Stimulated activated effector memory CD8-positive, alpha-beta T cell treated with anti-CD3 and anti-CD28 coated beads, Interleukin-12 subunit alpha, Interleukin-12 subunit beta, amount 100 ng/mL, for 72 hours (primary cell): ENCODE measurements around the gene MROH2A.

Experiments
- ATAC-seq: fragments of 150-1000 bp; cut with Tn5 transposase; 2 replicates; pipeline ENCODE4 v1.10.0; 2021
- DNase-seq, 2 donors: peaks; one replicate each; pipeline ENCODE4 v3.0.0; 2021 to 2022; ENCODE audit warnings: low spot score in 2 of 2
- H3K27ac Mint-ChIP-seq: one replicate; pipeline ENCODE4 v1.8.0; 2022; ENCODE audit warnings: mild to moderate bottlenecking, mixed read lengths
- H3K36me3 Mint-ChIP-seq: one replicate; pipeline ENCODE4 v1.8.0; 2022; ENCODE audit warnings: mild to moderate bottlenecking, mixed read lengths
- H3K4me1 Mint-ChIP-seq: one replicate; pipeline ENCODE4 v1.8.0; 2022; ENCODE audit warnings: mixed read lengths
- H3K4me3 Mint-ChIP-seq: one replicate; pipeline ENCODE4 v1.8.0; 2022; ENCODE audit warnings: mild to moderate bottlenecking, mixed read lengths
- H3K9me3 Mint-ChIP-seq: one replicate; pipeline ENCODE4 v1.8.0; 2022; ENCODE audit warnings: mixed read lengths

The MROH2A gene

DNA sequence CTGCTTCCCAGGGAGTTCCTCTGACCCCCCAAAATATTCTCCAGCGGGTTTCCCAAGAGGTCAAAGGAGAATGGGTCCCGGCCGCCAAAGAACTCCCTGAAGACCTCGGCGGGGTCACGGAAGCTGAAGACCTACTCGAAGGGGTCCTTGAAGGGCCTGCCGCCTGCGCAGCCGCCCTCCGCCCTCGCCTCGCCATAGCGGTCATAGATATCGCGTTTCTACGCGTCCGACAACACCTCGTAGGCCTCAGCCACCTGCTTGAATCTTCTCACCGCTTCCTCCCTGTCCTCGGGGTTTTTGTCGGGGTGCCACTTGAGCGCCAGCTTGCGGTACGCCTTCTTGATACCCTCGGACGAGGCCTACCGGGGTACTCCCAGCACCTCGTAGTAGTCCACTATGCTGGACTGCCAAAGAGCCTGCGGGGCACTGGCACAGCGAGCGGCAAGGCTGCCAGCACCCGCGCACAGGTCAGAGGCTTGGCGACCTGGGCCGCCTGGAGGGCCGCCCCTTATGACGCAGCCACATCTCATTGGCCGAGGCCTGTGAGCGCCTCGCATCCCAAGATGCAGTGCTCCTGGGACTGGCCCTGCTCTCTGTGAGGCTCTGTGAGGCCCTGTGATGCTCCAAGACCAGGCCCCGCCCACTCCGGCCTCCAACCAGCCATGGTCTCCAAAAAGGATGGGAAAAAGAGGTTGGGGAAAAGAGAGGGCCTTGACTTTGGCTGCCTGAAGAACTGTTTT lies 23.1 kb upstream of the MROH2A start:
- Mint-ChIP-seq H3K4me1 (no peaks in the 10 kb centered on the region), H3K9me3 (peaks cover 7% of the 10 kb centered on the region), H3K4me3 (no peak overlapping the region), H3K36me3 (no peaks in the 10 kb centered on the region), H3K27ac (no peak overlapping the region)
- no peak for ATAC-seq
- DNase-seq: no peak

DNA sequence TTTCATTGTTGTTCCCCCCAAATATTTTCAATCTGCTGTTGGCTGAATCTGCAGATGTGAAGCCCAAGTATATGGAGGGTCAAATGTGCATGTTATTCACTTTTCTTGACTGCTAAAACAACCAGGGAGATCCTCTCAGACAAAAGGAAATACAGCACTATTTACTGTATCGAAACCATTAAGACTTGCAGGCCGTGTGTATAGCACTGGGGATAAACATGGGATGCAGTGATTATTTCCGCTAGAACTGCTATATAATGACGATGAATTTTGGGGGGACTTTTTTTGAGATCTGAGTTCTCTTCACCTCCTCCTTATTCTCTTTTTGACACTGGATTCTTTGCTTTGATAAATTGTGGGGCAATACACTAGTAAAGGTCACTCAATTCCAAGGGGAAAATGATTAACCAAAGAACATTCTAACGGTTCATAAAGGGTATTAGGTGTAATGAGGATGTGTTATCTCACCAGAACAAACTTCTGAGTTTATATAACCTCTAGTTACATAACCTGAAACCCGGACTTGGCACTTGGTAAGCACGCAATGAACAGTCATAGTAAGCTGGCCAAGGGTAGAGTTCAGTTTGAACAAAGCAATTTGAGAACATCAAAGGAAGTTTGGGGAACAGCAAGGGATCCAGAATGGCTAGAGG lies 21.6 kb upstream of the MROH2A start:
- ATAC-seq: no peak
- H3K27ac Mint-ChIP-seq: no peak overlapping the region
- no peaks in the 10 kb centered on the region for H3K4me1 Mint-ChIP-seq
- H3K36me3 Mint-ChIP-seq: no peaks in the 10 kb centered on the region
- H3K4me3 Mint-ChIP-seq: no peak overlapping the region
- DNase-seq: no peak
- peaks cover 2% of the 10 kb centered on the region for H3K9me3 Mint-ChIP-seq

DNA sequence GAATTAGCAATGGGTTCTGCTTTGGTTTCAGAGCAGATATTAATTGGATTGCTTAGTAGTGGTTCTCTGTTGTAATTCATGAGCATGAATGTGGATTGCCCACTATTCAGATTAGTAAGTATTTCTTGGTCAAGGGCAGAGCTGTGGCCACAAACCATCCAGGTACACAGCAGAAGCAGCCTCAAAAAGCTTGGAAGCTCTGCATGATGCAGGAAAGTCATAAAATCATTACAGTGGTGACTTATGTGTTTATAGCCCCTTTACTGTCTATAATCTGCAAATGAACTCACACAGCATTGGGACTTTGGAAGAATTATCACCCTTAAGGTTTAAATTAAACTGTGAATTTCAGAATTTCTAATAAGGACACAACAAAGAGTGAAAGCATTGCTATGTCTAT lies 20.0 kb upstream of the MROH2A start:
- DNase-seq (no peak), ATAC-seq (no peak)
- Mint-ChIP-seq H3K4me1 (no peaks in the 10 kb centered on the region), H3K4me3 (no peak overlapping the region), H3K27ac (no peak overlapping the region), H3K9me3 (no peaks in the 10 kb centered on the region), H3K36me3 (no peaks in the 10 kb centered on the region)

DNA sequence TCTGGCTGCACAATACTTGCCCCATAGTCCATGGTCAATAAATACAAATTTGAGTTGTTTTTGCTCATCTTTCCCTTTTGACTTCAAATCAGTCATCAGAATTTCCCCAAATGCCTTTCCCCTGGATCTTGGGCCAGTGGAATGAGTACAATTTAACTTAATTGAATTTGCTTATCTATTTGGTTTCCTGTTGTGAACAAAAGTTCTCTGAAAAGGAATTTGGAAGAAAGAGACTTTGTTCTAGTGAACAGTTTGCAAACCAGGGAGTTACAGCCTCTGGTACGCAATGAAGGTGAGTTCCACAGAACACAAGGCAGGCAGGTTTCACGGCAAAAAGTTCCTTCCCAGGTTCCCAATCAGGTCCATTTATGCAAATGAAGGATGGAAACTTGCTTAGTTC lies 19.3 kb upstream of the MROH2A start:
- DNase-seq: no peak
- no peak overlapping the region for H3K4me3 Mint-ChIP-seq
- H3K4me1 Mint-ChIP-seq: no peaks in the 10 kb centered on the region
- H3K27ac Mint-ChIP-seq: no peak overlapping the region
- ATAC-seq: no peak
- H3K9me3 Mint-ChIP-seq: no peaks in the 10 kb centered on the region
- H3K36me3 Mint-ChIP-seq: no peaks in the 10 kb centered on the region

DNA sequence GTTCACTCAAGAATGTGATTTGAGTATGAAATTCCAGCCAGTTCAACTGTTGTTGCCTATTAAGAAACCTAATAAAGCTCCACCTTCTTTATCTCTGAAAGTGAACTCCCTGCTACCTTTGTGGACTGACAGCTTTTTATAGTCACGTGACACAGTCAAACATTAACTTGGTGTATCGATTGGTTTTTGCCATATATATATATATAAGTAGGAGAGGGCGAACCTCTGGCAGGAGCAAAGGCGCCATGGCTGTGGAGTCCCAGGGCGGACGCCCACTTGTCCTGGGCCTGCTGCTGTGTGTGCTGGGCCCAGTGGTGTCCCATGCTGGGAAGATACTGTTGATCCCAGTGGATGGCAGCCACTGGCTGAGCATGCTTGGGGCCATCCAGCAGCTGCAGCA lies 18.1 kb upstream of the MROH2A start, which contains the start of gene UGT1A1:
TSS of gene UGT1A1 (plus strand) at position 228 of the 400 bp plus-strand sequence. CDS start at position 246, 18 bp downstream.
- no peak for DNase-seq
- H3K4me1 Mint-ChIP-seq: no peaks in the 10 kb centered on the region
- ATAC-seq: no peak
- no peaks in the 10 kb centered on the region for H3K9me3 Mint-ChIP-seq
- no peak within 1 kb of the TSS for H3K4me3 Mint-ChIP-seq
- H3K36me3 Mint-ChIP-seq: no peaks in the 10 kb centered on the region
- H3K27ac Mint-ChIP-seq: no peak within 1 kb of the TSS

DNA sequence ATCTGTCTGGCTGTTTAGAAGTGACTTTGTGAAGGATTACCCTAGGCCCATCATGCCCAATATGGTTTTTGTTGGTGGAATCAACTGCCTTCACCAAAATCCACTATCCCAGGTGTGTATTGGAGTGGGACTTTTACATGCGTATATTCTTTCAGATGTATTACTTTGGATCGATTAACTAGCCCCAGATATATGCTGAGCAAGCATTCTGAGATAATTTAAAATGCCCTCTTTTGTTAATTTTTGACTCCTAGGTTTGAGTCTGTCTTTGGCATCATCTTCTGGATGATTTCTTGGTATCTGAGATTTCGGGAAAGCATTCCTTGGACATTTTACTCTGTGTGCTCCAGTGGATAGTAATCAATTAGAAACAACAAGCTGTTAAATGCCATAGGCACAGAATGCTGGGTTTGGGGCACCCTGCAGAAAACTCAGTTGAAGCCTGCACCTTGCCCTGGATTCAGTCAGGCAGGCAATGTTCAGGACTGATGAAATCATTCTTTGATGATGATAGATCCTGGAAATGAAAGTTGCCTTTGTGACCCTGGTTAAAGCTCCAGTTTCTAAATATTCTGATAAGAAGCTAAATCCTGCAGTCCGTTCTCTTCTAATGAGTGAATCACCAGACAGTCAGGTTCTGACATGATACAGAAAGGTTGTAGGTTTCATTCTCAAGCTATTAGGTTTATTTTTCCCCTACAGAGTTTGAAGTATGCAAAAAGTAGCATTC lies 16.9 kb upstream of the MROH2A start:
- Mint-ChIP-seq H3K27ac (no peak overlapping the region), H3K4me1 (no peaks in the 10 kb centered on the region), H3K36me3 (no peaks in the 10 kb centered on the region), H3K9me3 (no peaks in the 10 kb centered on the region), H3K4me3 (no peak overlapping the region)
- no peak for ATAC-seq
- no peak for DNase-seq

DNA sequence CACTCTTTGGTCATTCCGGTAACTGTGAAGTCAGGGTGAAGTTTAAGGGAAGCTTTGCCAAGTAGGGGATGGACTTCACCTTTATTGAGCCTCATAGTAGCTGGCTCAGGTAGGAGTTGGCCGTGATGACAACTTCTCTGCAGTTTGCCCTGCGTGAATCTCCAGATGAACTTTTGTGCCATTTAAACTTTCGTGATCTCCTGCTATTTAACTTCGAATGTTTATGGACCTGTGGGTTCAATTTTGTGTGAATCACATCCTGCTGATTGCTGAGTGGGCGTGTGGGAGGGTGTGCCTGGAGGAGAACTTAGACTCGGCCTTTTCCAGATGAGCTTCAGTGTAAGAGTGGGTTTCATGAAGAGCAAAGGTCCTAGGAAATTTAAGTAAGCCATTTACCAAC lies 13.9 kb upstream of the MROH2A start:
- no peaks in the 10 kb centered on the region for H3K36me3 Mint-ChIP-seq
- no peaks in the 10 kb centered on the region for H3K9me3 Mint-ChIP-seq
- no peak overlapping the region for H3K4me3 Mint-ChIP-seq
- no peaks in the 10 kb centered on the region for H3K4me1 Mint-ChIP-seq
- DNase-seq (no peak), ATAC-seq (no peak)
- H3K27ac Mint-ChIP-seq: no peak overlapping the region

DNA sequence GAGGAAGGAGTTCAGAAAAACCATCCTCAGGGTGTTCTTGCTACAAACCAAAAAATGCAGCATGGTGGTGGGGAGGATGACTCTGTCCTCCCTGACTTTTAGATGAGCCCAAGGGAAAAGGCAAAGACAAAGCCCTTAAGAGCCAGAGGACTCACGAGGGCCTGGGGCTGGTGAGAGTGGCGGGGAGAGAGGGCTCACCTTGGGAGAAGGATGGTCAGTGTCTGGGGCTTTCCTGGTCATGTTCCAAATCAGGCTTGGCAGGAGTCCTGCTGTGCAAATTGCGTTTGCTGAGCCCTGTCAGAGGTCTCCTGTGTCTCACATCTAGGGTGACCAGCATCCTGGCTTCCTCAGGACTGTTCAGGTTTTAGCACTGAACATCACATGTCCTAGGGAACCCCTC lies 13.4 kb upstream of the MROH2A start:
- H3K4me3 Mint-ChIP-seq: no peak overlapping the region
- H3K36me3 Mint-ChIP-seq: no peaks in the 10 kb centered on the region
- no peaks in the 10 kb centered on the region for H3K9me3 Mint-ChIP-seq
- no peak overlapping the region for H3K27ac Mint-ChIP-seq
- no peaks in the 10 kb centered on the region for H3K4me1 Mint-ChIP-seq
- DNase-seq (no peak), ATAC-seq (no peak)

DNA sequence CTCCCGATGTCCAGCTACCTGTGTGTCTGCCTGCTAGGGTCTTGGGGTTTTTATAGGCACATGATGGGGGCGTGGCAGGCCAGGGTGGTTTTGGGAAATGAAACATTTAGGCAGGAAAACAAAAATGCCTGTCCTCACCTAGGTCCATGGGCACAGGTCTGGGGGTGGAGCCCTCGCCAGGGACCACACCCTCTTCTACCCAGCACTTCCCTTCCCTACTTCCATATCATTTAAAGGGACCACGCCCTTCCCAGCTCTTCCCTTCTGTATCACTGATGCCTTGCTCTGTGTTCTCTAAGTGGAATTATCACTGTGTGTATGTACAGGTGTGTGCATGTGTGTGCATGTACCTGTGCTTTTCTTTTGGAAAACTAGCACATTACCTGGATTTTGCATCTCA lies 11.7 kb upstream of the MROH2A start:
- ATAC-seq (no peak), DNase-seq (no peak)
- Mint-ChIP-seq H3K27ac (no peak overlapping the region), H3K4me3 (no peak overlapping the region), H3K9me3 (no peaks in the 10 kb centered on the region), H3K36me3 (no peaks in the 10 kb centered on the region), H3K4me1 (no peaks in the 10 kb centered on the region)

DNA sequence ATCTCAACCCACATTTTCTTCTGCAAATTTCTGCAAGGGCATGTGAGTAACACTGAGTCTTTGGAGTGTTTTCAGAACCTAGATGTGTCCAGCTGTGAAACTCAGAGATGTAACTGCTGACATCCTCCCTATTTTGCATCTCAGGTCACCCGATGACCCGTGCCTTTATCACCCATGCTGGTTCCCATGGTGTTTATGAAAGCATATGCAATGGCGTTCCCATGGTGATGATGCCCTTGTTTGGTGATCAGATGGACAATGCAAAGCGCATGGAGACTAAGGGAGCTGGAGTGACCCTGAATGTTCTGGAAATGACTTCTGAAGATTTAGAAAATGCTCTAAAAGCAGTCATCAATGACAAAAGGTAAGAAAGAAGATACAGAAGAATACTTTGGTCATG lies 10.1 kb upstream of the MROH2A start:
- Mint-ChIP-seq H3K4me3 (no peak overlapping the region), H3K4me1 (no peaks in the 10 kb centered on the region), H3K36me3 (no peaks in the 10 kb centered on the region), H3K9me3 (no peaks in the 10 kb centered on the region), H3K27ac (no peak overlapping the region)
- DNase-seq (no peak), ATAC-seq (no peak)

DNA sequence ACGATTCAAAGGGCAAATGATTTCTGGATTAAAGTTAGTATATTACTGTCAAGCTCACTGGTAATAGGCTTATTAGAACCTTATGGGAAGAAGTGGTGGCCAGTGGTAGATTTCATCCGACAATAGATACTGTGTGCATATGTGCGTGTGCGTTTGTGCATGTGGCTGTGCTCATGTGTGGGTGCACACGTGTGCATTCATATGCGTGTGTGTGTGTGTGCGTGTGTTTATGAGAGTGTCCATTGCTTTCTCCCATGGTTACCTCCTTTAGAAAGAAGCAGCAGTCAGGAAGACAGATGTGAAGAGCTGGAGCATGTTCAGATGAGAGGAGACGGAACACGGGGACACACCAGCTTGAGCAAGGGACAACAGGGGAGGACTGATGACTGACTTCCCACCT lies 8.9 kb upstream of the MROH2A start:
- Mint-ChIP-seq H3K4me1 (no peaks in the 10 kb centered on the region), H3K9me3 (no peaks in the 10 kb centered on the region), H3K4me3 (no peak overlapping the region), H3K27ac (no peak overlapping the region), H3K36me3 (no peaks in the 10 kb centered on the region)
- ATAC-seq (no peak), DNase-seq (no peak)

DNA sequence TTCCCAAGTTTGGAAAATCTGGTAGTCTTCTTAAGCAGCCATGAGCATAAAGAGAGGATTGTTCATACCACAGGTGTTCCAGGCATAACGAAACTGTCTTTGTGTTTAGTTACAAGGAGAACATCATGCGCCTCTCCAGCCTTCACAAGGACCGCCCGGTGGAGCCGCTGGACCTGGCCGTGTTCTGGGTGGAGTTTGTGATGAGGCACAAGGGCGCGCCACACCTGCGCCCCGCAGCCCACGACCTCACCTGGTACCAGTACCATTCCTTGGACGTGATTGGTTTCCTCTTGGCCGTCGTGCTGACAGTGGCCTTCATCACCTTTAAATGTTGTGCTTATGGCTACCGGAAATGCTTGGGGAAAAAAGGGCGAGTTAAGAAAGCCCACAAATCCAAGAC lies 6.0 kb upstream of the MROH2A start:
- Mint-ChIP-seq H3K36me3 (no peaks in the 10 kb centered on the region), H3K9me3 (peaks cover 10% of the 10 kb centered on the region), H3K4me1 (no peaks in the 10 kb centered on the region), H3K27ac (no peak overlapping the region), H3K4me3 (no peak overlapping the region)
- DNase-seq: no peak
- ATAC-seq: no peak

DNA sequence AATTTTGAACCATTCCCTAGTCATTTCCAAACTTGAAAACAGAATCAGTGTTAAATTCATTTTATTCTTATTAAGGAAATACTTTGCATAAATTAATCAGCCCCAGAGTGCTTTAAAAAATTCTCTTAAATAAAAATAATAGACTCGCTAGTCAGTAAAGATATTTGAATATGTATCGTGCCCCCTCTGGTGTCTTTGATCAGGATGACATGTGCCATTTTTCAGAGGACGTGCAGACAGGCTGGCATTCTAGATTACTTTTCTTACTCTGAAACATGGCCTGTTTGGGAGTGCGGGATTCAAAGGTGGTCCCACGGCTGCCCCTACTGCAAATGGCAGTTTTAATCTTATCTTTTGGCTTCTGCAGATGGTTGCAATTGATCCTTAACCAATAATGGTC lies 5.5 kb upstream of the MROH2A start:
- no peak for ATAC-seq
- Mint-ChIP-seq H3K36me3 (no peaks in the 10 kb centered on the region), H3K27ac (no peak overlapping the region)

DNA sequence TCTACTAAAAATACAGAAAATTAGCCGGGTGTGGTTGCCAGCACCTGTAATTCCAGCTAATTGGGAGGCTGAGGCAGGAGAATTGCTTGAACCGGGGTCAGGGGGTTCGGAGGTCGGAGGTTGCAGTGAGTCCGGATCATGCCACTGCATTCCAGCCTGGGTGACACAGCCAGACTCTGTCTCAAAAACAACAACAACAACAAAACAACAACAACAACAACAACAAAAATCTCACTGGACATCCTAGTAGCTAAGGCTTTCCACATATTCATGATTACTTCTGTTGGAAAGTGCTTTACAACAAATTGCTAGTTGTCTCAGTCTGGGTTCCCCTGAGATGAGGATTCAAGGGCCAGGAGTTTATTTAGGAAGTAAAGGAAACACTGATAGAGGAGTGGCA lies 4.3 kb upstream of the MROH2A start:
- DNase-seq: no peak
- H3K4me1 Mint-ChIP-seq: no peaks in the 10 kb centered on the region
- peaks cover 11% of the 10 kb centered on the region for H3K9me3 Mint-ChIP-seq
- H3K36me3 Mint-ChIP-seq: no peaks in the 10 kb centered on the region
- no peak overlapping the region for H3K27ac Mint-ChIP-seq
- H3K4me3 Mint-ChIP-seq: no peak overlapping the region
- no peak for ATAC-seq

More for the DNA sequence above, 5.5 kb upstream of the MROH2A start:
- H3K9me3 Mint-ChIP-seq: peaks cover 11% of the 10 kb centered on the region
- no peak for DNase-seq
- H3K4me3 Mint-ChIP-seq: no peak overlapping the region
- no peaks in the 10 kb centered on the region for H3K4me1 Mint-ChIP-seq

DNA sequence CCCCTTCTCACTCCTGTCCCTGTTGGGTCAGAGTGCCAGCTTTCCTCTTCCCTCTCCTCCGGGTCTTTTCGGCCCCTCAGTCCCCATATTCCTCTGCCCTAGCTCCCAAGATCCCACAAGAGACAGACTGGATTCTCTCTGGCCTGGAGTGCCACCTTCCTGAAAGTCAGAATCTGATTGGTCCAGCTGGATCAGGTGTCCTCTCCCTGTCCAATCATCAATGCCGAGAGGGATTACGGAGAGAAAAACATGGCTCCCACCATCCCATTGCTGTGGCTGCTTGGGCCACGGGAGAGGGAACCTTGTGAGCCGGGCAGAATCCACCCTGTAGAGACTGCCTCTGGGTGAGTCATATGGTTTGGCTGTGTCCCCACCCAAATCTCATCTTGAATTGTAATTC lies 2.7 kb upstream of the MROH2A start:
- ATAC-seq: no peak
- Mint-ChIP-seq H3K36me3 (no peaks in the 10 kb centered on the region), H3K4me3 (no peak overlapping the region), H3K9me3 (peaks cover 11% of the 10 kb centered on the region), H3K4me1 (no peaks in the 10 kb centered on the region), H3K27ac (no peak overlapping the region)
- no peak for DNase-seq

DNA sequence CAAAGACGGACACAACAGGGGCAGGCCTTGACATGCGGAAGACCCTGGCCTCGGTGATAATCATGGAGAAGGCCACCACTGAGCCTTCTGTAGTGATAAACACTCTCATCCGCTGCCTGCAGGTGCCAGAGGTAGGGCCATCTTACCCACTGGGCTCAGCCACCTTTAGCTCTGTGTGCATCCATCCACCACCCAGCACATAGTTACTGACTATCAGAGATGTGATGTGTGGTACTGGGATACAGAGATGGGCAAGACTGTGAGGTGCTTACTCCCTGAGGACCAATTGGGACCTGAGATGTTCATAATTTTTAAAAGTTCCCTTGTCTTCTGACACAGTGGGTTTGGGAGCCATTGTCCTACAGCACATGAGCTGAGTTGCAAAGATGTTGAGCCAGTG lies 1.6 kb downstream of the MROH2A start:
- Mint-ChIP-seq H3K4me1 (no peaks in the 10 kb centered on the region), H3K36me3 (no peaks in the 10 kb centered on the region), H3K4me3 (no peak overlapping the region), H3K9me3 (peaks cover 11% of the 10 kb centered on the region), H3K27ac (no peak overlapping the region)
- DNase-seq (no peak), ATAC-seq (peak; percentile 28)
